ENCODE results near the gene PGM2.
A peak's percentile ranks its signal among the peaks of the same experiment; 100 is the strongest.

PGM2 gene

DNA sequence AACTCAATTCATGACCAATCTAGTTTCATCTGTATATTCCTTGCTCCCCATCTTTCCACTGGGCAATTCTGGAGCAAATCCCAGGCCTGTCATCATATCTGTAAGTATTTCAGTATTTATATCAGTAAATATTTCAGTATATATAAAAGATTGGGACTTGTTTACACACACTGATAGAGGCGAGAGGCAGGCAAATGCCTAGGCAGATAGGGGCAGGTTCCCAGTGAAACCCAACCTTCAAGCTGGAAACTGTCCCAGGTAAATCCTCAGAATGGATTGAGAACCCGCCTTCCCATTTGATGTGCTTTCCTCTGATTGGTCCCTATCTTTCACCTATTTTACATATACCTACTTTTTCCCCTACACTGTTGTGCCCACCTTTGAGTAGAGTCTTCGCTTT lies 40.6 kb downstream of the PGM2 start:
- DNase-seq = no peak

DNA sequence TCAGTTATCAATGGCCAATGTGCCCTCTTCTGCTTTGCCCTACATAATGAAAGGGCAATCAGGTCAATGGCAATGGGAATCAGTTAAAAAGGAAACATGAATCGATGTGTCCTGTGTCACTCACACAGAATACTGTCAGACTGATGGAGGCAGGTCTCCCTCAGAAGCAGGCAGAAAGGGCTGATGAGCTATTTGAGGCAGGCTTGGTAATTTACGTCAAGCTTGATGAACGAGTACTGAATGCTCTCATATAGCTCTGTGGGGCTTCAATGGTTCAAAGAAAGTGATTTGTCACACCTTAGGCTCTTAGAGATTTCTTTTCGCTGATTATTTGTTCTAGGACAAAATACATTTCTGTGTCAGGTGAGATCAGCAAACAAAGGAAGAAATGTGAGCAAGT lies 41.8 kb downstream of the PGM2 start:
- DNase-seq = no peak

DNA sequence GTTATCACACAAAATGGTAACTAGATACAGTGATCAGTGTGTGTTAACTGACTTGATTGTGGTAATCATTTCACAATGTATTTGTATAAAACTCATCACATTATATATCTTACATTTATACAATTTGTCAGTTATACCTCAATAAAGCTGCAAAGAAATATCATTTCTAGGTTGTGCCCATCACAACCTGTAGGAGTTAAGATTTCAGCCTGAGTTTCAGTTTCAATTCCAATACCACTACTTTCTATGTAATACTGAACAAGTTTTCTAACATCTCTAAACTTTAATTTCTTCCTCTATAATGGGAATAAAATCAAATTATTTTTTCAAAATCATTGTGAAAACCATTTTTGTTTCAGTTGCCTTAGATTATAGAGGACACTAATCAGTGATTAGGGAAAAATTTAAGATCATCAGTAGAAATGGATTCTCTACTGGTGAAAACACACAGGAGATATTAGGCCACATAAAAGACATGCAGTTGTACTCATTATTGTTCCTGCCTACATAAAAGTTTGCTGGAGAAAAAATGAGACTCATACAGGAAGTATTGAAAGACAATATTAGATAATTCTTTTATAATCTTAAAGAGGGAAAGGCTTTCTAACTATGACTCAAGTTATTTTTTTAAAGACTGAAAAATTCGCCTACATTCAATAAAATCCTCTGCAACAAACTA lies 46.0 kb downstream of the PGM2 start:
- DNase-seq = no peak

DNA sequence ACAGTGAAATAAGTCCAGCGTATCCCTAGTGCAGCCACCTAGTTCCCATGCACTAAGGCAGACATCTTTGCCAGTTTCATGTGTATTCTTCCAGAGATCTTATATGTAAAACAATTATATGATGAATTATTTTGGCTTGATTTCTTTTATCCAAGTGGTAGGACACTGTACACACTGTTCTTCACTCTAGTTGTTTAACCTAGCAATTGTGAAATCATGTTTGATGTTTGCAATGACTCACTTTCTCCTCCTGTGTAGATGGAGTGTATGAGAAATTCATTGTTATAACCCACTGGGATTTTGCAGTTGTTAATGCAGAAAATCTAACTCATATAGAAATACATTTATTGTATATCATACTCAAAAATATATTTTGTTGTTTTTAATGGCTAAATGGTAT lies 46.9 kb downstream of the PGM2 start:
- DNase-seq = no peak

DNA sequence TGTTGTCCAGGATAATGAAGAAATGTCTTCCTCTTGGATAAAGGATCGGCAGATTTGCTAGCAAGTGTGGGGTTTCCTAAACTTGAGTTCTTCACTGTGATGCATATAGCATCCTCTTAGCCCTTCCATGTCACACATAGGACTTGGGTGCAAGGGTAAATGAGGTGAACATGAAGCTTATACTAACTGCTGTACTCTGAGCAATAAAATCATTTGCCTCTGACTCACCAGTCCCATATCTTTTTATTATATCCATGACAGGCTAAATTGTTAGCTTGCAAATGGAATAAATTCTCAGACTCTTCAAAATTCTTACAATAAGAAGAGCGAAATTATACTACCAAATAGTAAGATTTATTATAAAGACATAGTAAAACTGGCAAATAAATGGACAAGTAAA lies 49.7 kb downstream of the PGM2 start:
- DNase-seq = no peak

DNA sequence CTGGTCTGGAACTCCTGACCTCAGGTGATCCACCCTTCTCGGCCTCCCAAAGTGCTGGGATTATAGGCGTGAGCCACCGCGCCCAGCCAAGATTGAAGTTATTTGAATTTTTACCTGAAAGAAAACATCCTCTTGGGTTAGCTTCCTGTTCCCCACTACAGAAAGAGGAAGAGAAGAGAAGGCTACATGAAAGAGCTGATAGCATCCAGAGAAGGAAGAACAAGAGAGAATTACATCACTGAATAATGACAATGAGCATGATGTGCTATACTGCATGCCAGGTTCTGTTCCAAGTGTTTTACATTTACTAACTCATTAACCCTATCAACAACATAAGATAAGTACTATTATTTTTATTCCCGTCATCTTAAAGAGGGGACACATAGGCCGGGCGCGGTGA lies 52.9 kb downstream of the PGM2 start:
- no peak for DNase-seq

DNA sequence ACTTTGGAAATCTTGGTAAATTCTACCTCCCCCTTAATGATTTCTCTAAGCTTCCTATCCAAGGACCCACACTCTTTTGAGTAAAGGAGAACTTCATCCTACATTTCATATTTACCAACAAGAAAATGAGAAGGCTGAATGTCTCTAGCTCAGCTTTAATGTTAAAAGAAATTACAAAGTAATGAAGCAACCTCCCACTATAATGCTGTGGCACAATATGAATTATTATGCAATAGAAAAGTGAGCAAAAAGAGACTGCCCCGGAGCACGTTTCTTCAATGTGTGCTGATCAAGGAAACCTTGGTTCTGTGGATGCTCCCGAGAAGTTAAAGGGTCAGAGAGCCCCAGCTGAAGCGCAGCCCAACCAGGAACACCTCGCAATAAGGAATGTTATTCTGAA lies 55.3 kb downstream of the PGM2 start:
- DNase-seq = no peak

DNA sequence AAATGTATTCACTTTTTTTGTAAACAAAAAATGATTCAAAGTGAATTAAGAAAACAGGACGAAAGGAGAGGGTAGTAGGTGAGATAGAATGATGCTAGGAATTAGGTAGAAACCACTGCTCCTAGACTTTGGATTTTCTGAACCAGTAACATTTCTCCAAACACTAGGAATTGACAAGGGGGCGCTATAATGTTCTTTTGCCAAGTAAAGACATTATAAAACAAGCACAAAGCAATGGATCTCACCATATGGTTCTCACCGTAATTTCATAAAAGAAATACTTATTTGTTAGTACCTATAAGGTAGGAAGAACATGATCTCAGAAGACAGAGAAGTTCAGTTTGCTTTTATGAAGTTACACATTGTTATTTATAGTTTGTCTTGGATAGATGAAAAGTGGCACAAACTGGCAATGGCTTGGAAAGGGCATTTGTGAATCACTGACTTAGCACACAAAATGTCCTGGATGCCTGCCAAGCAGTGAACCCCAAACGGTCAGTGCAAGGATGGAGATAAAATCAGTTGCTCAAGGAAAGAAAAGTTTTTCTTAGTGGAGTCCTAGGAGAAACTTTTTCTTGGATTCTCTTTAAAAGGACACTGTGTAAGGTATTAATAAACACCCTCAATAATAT lies 56.3 kb downstream of the PGM2 start:
- no peak for DNase-seq

DNA sequence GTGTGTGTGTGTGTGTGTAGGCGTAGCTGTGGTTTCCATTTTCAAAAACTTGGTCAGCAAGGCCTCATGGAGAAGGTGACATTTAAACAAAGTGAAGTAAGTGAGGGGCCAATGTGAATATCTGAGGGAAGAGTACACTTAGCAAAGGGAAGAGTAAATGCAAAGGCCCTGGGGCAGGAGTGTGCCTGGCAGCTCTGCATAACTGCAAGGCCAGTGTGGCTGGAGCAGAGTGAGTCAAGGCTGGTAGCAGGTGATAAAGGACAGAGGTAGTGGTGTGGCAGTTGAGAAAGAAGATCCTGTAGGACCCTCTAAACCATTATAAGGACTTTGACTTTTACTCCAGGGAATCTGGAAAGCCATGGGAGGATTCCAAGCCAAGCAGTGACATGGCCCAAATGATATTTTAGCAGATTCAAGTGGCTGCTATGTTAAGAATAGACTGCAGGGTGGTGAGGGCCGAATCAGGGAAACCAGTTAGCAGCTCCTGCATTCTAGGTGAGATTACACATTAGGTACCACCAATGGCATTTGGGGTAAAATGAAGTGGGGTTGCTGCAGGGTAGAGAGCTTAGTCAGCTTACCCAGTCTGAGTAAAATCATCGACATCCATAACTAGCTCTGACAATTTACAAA lies 58.5 kb downstream of the PGM2 start:
- DNase-seq = no peak

DNA sequence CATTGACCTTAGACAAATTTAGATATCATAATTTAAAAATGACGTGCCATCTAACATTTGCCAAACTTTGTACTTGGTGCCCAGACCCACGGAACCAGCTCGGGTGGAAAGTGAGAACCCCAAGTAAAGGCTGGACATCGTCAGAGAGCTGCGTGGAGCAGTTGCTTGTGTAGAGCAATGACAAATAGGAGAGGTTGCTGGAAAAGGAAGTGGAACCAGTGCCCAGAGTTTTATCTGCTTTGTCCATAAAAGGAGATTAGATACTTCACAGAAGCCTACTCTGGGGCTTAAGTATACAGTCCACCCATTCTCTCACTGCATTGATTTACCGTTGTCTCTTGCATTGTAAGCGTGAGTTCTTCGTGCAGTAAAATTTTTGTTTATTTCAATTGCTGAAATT lies 59.0 kb downstream of the PGM2 start:
- DNase-seq = no peak

DNA sequence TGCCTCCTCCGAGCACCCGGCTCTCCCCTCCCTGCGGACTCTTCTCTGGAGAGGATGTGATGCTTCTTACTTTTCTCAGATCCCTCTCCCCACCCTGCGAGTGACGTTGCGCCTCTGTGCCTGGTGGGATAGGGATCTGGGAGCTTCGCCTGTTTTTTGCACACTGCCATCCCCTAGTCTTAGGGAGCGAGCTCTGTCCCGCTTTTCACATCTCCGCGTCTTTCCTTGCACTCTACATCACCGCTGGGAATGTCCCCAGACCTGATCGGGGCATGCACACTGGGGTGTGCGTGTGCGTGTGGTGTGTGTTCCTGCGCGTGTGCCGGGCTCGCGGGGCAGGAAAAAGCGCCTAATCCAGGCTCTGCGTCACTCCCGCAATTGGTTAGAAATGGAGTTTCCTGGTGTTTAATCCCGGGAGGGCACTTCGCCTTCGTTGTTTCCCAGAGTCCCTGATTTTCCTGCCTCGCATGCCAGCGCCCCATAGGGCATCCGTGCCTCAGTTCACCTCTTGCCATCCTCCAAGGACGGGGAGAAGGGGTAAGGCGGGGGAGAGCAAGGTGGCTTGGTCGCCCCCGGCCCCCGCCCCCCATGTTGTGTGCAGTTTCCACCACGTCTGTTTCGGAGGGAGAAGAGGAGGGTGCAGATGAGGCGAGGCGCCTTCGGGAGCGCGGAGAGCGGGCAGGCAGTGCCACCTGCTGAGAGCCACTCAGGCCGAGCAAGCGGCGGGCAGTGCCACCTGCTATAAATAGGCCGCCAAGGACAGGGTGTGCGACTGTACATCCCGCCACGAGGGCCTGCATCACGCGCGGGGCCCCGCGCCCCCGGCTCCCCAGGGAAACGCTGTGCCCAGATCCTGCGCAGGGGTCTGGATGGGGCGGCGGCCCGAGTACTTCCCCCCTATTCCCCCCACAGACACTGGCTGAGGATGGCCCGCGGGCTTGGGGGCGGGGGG lies 63.6 kb downstream of the PGM2 start:
- no peak for DNase-seq

DNA sequence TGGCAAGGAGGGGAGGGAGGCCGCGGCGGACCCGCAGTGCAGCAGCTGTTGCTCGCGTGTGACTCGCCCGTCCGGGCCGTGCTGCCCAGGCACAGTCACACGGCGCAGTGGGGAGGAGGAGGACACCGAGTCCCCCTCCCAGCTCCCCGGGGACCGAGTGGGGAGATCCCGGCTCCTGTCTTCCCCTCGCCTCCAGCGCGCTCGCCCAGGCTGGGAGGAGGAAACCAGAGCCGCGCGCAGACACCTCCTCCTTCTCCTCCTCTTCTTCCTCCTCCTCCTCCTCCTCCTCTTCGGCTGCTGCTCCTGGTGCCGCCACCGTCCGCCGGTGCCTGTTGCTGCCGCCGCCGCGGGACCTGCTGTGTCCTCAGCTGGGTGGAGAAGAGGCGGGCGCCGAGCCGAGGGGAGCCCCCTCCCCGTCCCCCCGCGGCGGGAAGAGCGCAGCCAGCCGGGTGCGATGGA lies 64.3 kb downstream of the PGM2 start, which contains the start of gene TBC1D1:
TBC1D1 (plus strand) TSS at position 284 of the 459 bp plus-strand sequence. CDS start 11,012 bp downstream, outside the sequence.
- peak; percentile 84 for DNase-seq

DNA sequence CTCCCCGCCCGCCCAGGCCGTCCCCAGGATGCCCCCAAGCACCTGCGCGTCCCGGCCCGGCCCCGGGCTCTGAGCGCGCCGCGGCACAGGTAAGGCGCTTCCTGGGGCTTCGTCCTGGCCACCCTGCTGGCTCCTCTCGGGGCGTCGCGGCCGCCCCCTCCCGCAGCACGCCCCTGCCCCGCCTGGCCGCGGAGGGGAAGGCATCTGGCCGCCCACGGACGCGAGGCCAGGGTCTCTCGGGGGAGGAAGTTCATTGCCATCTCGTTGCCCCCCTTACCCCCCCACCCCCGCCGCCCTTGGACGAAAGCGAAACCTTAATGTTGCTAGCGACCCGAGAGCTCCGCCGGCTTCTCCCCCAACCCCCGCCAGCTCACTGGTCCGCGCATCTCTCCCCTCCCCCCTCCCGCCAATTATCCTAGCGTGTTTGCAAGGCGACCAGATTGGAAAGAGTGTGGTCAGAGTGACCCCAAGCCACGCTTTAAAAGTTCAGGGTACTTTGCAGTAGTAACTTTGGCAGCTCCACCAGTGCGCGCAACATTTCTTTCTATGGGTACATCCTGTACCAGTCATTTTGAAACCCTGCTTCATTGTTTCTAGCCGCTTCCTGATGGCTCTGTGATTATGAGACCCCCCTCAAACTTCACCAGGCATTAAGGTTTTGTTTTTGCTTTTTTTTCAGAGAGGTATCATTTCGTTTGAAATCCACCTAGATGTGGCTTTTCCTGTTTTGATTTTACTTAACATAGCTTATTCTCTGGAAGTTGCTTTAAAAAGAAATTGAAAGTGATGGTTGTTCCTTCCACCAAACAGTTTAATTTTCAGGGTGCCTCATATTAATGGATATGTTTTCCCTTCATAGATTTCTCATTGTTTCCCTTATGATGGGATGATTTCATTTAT lies 65.0 kb downstream of the PGM2 start:
- peak; percentile 88 for DNase-seq

DNA sequence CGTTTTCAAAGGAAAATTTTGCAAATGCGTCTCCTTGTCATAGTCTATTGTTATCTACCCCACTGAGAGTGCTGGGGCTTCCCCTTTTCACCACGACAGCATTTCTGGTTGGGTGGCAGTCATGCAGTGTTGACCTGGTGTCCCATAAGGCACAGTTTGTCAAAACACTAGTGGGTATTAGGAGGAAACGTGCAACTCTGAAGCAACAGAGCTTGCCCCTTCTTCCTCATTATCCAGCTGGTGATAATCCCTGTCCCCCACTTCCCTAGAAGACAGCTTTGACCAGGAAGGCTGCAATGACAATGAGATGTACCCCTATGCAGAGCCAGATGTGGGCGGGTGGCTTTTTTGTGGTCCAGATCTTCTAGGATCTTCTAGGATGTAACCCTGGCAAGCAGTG lies 66.2 kb downstream of the PGM2 start:
- peak; percentile 74 for DNase-seq

DNA sequence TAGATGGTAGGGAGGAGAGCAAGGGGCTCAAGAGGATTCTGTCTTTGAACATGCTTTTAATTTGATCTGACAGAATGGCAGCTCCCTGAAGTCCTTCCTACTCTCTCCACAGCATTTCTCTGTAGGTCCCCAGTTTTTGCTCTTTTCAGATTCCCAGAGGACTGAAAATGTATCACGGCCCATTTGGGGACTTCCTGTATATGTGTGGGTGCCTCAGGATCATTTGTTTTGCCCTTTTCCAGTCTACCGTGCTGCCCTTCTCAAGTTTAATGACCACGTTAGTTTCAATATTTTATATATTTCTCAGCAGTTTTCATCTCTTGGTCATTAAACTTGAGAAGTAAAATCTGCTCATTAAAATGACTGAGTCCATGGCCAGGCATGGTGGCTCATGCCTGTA lies 66.7 kb downstream of the PGM2 start:
- DNase-seq = no peak

DNA sequence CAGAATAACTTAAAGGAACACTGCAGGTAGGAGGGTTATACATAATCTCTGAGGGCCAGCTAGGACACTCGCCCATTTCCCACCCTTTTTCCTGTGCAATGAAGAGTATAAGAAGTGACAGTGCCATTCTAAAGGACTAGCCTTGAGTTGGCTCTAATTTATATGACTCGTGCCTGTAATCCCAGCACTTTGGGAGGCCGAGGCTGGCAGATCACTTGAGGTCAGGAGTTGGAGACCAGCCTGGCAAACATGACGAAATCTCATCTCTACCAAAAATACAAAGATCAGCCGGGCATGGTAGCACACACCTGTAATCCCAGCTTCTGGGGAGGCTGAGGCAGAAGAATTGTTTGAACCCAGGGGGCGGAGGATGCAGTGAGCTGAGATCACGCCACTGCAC lies 68.8 kb downstream of the PGM2 start:
- no peak for DNase-seq

DNA sequence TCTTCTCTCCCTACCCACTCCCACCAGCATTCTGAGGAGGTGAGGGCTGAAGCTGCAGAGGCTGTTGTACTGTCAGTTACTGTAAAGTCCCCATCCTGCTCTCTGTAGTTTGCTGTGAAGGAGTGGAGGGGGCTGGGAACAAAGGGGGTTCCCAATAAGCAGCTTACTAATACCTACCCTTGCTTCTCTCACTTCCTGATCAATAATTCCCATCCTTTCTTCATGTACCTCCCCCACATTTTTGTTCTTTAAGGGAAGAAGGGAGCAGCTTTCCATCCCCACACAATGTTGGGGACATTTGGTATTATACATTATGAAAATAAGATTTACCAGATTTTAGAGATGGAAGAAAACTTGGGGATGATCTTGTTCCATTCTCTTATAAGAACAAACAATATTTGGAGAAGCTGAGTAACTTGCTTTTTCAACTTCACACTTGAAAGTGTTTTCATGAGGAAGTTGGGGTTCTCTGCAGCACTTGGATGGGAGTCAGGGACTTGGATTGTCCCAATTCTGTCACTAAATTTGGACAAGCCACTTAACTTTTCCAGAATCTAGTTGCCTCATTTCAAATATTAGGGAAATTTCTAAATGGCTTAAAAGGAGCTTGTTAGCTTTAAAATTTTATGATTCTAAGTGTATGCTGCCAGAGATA lies 69.8 kb downstream of the PGM2 start:
- DNase-seq = no peak

DNA sequence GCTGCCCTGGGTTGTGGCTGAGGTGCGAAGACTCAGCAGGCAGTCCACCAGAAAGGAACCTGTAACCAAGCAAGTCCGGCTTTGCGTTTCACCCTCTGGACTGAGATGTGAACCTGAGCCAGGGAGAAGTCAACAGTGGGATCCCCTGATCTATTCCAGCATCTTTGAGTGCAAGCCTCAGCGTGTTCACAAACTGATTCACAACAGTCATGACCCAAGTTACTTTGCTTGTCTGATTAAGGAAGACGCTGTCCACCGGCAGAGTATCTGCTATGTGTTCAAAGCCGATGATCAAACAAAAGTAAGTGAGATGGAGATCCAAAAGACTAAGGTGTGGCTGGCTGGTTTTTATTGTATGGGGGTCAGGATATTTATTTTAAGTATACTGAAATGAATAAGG lies 75.7 kb downstream of the PGM2 start:
- no peak for DNase-seq

DNA sequence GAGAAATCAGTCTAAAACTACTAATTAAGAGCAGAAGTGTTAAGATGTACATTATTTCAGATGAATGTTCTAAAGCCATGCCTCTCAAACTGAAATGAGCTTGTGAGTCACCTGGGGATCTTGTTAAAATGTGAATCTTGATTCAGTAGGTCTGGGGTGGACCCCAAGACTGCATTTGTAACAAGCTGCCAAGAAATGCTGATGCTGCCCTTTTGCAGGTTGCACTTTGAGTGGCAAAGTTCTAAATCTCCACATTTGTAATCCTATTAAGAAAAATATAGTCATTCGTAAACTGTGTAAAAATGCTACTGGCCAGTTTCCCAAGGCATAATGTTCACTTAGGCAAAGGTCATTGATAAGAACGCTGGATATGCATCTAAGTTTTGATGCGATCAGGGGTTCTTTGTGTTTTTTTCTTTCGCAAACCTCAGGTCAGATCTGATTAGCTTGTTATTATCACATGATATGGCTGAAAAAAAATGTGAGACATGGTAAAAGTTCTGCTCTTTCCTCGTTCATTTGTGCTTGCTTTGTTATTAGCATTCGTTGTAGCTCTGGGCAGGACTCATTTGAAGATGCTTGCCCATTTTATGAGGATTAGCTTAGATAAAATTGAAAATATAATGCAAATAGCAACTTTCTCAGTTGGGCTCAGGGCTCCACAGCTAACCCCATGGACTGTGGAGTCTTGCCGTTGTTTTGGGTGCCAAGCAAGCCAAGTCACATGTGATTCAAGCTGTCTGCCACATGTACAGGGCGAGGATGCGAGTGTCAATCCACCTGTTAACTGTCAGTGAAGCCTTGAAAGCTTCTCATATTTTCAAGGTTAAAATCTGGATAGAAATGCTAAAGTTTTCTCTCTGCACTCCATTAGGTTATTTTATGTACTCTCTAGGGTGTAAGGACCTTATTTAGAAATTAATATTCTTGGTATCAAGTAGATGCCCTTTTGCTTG lies 76.5 kb downstream of the PGM2 start:
- DNase-seq = no peak

DNA sequence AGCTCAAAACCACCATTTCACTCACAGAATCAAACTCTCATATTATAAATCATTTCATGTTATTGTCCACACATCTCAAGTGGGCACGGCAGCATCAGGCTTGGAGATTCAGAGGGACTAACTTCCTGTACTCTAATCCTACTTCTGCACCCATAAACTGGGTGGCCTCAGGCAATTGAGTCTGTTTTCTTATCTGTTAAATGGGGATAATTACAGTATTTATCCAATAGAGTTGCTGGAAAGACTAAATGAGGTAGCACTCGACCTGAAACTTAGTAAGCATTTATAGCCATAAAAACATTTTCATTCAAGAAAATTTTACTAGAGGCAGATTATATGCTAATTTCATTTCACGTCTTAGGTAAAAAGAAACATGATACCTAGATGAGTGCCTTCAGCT lies 77.4 kb downstream of the PGM2 start:
- DNase-seq = no peak

Data from activated CD8-positive, alpha-beta memory T cell treated with anti-CD3 and anti-CD28 coated beads for 24 hours (primary cell).